ENCODE data around the gene USP36. TPM values are rescaled to one million over a fixed set of nuclear protein-coding genes. Genes with fewer than 3 reads are reported as not detected.
A peak's percentile ranks its signal among the peaks of the same experiment; 100 is the strongest.
"Not testable (repeated sequence)": the region's sequence is repeated elsewhere in the genome, so short reads cannot be mapped to it uniquely, and the experiment has no call there.

The USP36 gene
- total and polyA plus RNA-seq, 2 donors = 10.1 to 32.5 TPM

DNA sequence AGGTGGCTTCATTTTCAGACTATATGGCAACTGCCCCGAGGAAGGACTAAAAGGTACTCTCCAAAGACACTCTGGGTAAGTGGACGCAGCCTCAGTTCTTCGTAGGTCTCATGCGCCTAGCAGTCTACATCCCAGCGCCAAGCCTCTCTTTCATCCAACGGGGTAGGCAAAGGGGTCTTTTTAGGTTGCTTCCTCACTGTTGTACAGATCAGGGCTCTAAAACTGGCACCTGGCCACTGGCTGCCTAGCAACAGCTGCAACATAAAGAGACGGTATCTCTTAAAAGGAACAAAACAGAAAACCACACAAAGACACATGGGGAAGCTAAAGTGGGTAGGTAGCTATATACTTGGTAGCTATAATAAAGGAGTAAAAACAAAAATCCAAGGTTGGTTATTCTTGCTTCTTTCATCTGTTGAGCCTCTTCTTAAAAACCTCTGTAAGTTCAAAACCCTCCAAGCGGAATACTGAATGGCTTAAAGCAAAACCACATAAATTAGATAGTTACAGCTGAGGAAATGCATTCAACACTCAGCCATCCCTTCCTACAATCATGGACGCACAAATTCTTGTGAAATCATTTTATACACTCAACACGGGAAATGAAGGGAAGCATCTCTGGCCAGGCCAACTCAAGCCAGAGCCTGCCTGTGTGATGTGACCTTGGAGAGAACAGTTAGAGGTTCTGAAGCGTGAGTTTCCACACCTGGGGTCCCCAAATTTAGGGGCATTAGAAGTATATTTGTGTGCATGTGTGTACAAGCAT, 81.2 kb downstream of the USP36 start:
- peaks cover 24 to 32% of the 10 kb centered on the region in 2 donors for H3K4me1 ChIP-seq (ENCODE audit: control insufficient read depth in 2 of 2, insufficient read depth in 2 of 2, low read length in 2 of 2)
- H3K27ac ChIP-seq (ENCODE audit: low read depth in 1 of 2, low read length in 1 of 2) = peak overlapping the region; percentile 89 to 94
- no peaks in the 10 kb centered on the region for H3K27me3 ChIP-seq (ENCODE audit: control insufficient read depth in 2 of 2, insufficient read depth in 1 of 2, low read length in 1 of 2)
- no peaks in the 10 kb centered on the region for H3K9me3 ChIP-seq (ENCODE audit: control insufficient read depth in 2 of 2, insufficient read depth in 1 of 2, low read length in 1 of 2)
- 10% methylated on average over 11 of the region's 11 CpGs for WGBS
- no peaks in the 10 kb centered on the region for H3K36me3 ChIP-seq (ENCODE audit: control insufficient read depth in 2 of 2, insufficient read depth in 2 of 2, low read length in 1 of 2)
- DNase-seq (ENCODE audit: low read depth in 6 of 9, low spot score in 9 of 9) = peak in 7 of 9 donors; percentile 67 to 96 (median 86)
- H3K4me3 ChIP-seq (ENCODE audit: low read length in 2 of 2) = peak overlapping the region in 1 of 2 donors; percentile 29

DNA sequence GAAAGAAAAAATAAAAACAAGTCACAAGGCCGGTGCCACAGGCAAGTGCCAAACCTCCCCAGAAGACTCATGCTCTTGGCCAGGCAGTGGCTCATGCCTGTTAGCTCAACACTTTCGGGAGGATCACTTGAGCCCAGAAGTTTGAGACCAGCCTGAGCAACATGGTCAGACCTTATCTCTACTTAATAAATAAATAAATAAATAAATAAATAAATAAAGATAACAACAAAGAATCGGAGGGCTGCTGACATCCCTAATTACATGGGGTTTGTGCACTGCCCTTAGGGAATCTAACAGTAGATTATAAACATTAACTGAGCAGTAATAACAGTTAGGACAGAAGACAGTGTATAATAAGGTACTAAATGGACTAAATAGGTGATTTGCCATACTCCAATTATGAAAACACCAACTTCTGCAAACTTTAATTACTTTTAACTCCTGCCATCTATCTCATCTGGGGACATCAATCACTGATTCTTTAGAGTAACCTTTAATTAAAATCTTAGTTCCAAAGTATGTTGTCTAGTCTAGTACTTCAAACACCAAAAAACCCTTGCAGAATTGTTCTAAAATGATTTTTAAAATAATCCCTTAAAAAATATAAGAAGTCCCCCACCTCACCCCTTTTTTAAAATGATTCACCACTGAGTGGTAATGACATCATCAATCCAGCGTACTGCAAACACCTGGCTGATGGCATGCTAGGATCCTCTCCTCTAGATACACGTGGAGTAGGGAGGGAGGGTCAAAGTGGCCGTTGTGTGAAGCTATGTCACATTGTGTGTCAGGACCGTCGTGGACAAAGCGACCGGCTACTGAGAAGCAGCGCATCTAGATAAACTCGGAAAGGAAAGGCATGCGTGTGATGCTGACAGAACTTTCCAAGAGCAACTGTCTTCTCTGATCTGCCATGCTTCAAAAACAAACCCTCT, 87.0 kb downstream of the USP36 start:
- no peaks in the 10 kb centered on the region for H3K27me3 ChIP-seq (ENCODE audit: control insufficient read depth in 2 of 2, insufficient read depth in 1 of 2, low read length in 1 of 2)
- no peak for DNase-seq (ENCODE audit: low read depth in 6 of 9, low spot score in 9 of 9)
- H3K4me3 ChIP-seq (ENCODE audit: low read length in 2 of 2) = no peak overlapping the region
- H3K4me1 ChIP-seq (ENCODE audit: control insufficient read depth in 2 of 2, insufficient read depth in 2 of 2, low read length in 2 of 2) = peaks cover 20 to 39% of the 10 kb centered on the region in 2 donors
- H3K9me3 ChIP-seq (ENCODE audit: control insufficient read depth in 2 of 2, insufficient read depth in 1 of 2, low read length in 1 of 2) = no peaks in the 10 kb centered on the region
- H3K36me3 ChIP-seq (ENCODE audit: control insufficient read depth in 2 of 2, insufficient read depth in 2 of 2, low read length in 1 of 2) = no peaks in the 10 kb centered on the region
- H3K27ac ChIP-seq (ENCODE audit: low read depth in 1 of 2, low read length in 1 of 2) = no peak overlapping the region
- 95% methylated on average over 13 of the region's 13 CpGs for WGBS

DNA sequence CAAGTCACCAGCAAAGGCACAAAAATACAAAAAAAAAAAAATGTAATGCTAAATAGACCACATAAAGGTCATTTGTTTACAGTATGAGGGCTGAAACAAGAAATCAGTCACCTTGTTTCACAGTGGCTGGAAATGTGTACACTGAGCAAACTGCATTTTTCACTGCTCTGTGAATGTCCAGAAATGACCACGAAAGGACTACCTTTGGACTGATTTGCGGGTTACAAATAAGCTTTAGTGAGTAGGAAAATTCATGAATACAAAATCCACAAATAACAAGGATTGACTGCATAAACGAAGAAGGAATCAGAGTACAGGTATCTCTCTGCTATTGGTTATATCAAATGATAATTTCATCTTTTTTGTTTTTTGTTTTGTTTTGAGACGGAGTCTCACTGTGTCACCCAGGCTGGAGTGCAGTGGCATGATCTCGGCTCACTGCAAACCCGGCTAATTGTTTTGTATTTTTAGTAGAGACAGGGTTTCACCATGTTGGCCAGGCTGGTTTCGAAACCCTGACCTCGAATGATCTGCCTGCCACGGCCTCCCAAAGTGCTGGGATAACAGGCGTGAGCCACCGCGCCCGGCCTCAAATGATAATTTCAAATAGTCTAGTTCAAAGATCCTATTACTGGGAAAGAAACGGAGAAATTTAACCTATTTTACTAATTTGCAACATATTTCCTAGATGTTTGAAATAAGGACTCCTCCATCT, 89.0 kb downstream of the USP36 start:
- Histone ChIP-seq H3K4me1 (ENCODE audit: control insufficient read depth in 2 of 2, insufficient read depth in 2 of 2, low read length in 2 of 2) (peaks cover 29 to 46% of the 10 kb centered on the region in 2 donors), H3K4me3 (ENCODE audit: low read length in 2 of 2) (no peak overlapping the region), H3K36me3 (ENCODE audit: control insufficient read depth in 2 of 2, insufficient read depth in 2 of 2, low read length in 1 of 2) (no peaks in the 10 kb centered on the region), H3K27me3 (ENCODE audit: control insufficient read depth in 2 of 2, insufficient read depth in 1 of 2, low read length in 1 of 2) (no peaks in the 10 kb centered on the region), H3K27ac (ENCODE audit: low read depth in 1 of 2, low read length in 1 of 2) (no peak overlapping the region), H3K9me3 (ENCODE audit: control insufficient read depth in 2 of 2, insufficient read depth in 1 of 2, low read length in 1 of 2) (no peaks in the 10 kb centered on the region)
- no peak for DNase-seq (ENCODE audit: low read depth in 6 of 9, low spot score in 9 of 9)
- WGBS = 97% methylated on average over 14 of the region's 14 CpGs

DNA sequence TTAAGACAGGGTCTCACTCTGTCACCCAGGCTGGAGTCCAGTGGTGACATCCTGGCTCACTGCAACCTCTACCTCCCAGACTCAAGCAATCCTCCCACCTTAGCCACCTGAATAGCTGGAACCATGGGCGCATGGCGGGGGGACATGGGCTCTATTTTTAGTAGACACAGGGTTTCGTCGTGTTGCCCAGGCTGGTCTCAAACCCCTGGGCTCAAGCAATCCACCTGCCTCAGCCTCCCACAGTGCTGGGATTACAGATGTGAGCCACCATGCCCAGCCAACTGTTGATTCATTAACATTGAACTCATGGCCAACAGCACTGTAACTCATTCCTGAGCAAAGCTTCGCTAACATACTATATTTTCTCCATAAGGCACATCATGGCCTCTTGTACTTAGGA, 89.6 kb downstream of the USP36 start:
- not testable (repeated sequence) for DNase-seq (ENCODE audit: low read depth in 6 of 9, low spot score in 9 of 9); H3K36me3 ChIP-seq (ENCODE audit: control insufficient read depth in 2 of 2, insufficient read depth in 2 of 2, low read length in 1 of 2); H3K27ac ChIP-seq (ENCODE audit: low read depth in 1 of 2, low read length in 1 of 2); H3K4me3 ChIP-seq (ENCODE audit: low read length in 2 of 2); H3K27me3 ChIP-seq (ENCODE audit: control insufficient read depth in 2 of 2, insufficient read depth in 1 of 2, low read length in 1 of 2); H3K9me3 ChIP-seq (ENCODE audit: control insufficient read depth in 2 of 2, insufficient read depth in 1 of 2, low read length in 1 of 2)
- H3K4me1 ChIP-seq (ENCODE audit: control insufficient read depth in 2 of 2, insufficient read depth in 2 of 2, low read length in 2 of 2) = peaks cover 32 to 49% of the 10 kb centered on the region in 2 donors
- 95% methylated on average over 5 of the region's 5 CpGs for WGBS

- peaks cover 0 to 4% of the 10 kb centered on the region in 2 donors for H3K36me3 ChIP-seq (ENCODE audit: control insufficient read depth in 2 of 2, insufficient read depth in 2 of 2, low read length in 1 of 2)
- H3K4me3 ChIP-seq (ENCODE audit: low read length in 2 of 2) = peak overlapping the region in 1 of 2 donors; percentile 17
- peak overlapping the region; percentile 57 to 92 for H3K27ac ChIP-seq (ENCODE audit: low read depth in 1 of 2, low read length in 1 of 2)
- DNase-seq (ENCODE audit: low read depth in 6 of 9, low spot score in 9 of 9) = peak in 6 of 9 donors; percentile 52 to 88 (median 70)
- H3K4me1 ChIP-seq (ENCODE audit: control insufficient read depth in 2 of 2, insufficient read depth in 2 of 2, low read length in 2 of 2) = peaks cover 32 to 55% of the 10 kb centered on the region in 2 donors
- H3K27me3 ChIP-seq (ENCODE audit: control insufficient read depth in 2 of 2, insufficient read depth in 1 of 2, low read length in 1 of 2) = no peaks in the 10 kb centered on the region
- no peaks in the 10 kb centered on the region for H3K9me3 ChIP-seq (ENCODE audit: control insufficient read depth in 2 of 2, insufficient read depth in 1 of 2, low read length in 1 of 2)
- 37% methylated on average over 8 of the region's 8 CpGs for WGBS
These were observed 91.8 kb downstream of the USP36 start for GRCh38 chr17:78748730-78749317.

- Histone ChIP-seq H3K27me3 (ENCODE audit: control insufficient read depth in 2 of 2, insufficient read depth in 1 of 2, low read length in 1 of 2) (no peaks in the 10 kb centered on the region), H3K36me3 (ENCODE audit: control insufficient read depth in 2 of 2, insufficient read depth in 2 of 2, low read length in 1 of 2) (peaks cover 0 to 4% of the 10 kb centered on the region in 2 donors), H3K4me3 (ENCODE audit: low read length in 2 of 2) (peak overlapping the region in 1 of 2 donors; percentile 32), H3K27ac (ENCODE audit: low read depth in 1 of 2, low read length in 1 of 2) (peak overlapping the region; percentile 57 to 82), H3K9me3 (ENCODE audit: control insufficient read depth in 2 of 2, insufficient read depth in 1 of 2, low read length in 1 of 2) (no peaks in the 10 kb centered on the region), H3K4me1 (ENCODE audit: control insufficient read depth in 2 of 2, insufficient read depth in 2 of 2, low read length in 2 of 2) (peaks cover 32 to 54% of the 10 kb centered on the region in 2 donors)
- peak in 1 of 9 donors; percentile 64 for DNase-seq (ENCODE audit: low read depth in 6 of 9, low spot score in 9 of 9)
- 8% methylated on average over 6 of the region's 6 CpGs for WGBS
These were observed 92.4 kb downstream of the USP36 start for GRCh38 chr17:78748048-78748729.

- Histone ChIP-seq H3K27me3 (ENCODE audit: control insufficient read depth in 2 of 2, insufficient read depth in 1 of 2, low read length in 1 of 2) (no peaks in the 10 kb centered on the region), H3K36me3 (ENCODE audit: control insufficient read depth in 2 of 2, insufficient read depth in 2 of 2, low read length in 1 of 2) (peaks cover 0 to 4% of the 10 kb centered on the region in 2 donors), H3K4me1 (ENCODE audit: control insufficient read depth in 2 of 2, insufficient read depth in 2 of 2, low read length in 2 of 2) (peaks cover 32 to 54% of the 10 kb centered on the region in 2 donors), H3K9me3 (ENCODE audit: control insufficient read depth in 2 of 2, insufficient read depth in 1 of 2, low read length in 1 of 2) (no peaks in the 10 kb centered on the region), H3K4me3 (ENCODE audit: low read length in 2 of 2) (no peak overlapping the region), H3K27ac (ENCODE audit: low read depth in 1 of 2, low read length in 1 of 2) (peak overlapping the region; percentile 57 to 82)
- WGBS = 78% methylated on average over 2 of the region's 2 CpGs
- no peak for DNase-seq (ENCODE audit: low read depth in 6 of 9, low spot score in 9 of 9)
These were observed 93.1 kb downstream of the USP36 start for GRCh38 chr17:78747488-78747887.

DNA sequence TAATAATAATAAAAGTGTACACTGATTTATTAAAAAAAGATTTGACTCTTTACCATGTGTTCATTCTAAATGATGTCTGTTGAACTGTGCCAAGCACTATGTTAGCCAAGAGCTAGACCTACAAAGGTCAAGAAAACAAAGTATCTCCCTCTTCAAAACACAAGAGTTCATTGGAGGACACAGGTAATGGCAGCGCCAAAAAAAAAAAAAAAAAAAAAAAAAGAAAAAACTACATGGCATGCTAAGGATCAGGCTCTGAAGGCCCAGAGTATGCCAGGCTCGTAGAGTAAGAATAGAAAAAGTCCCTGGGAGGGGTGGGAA, 93.7 kb downstream of the USP36 start:
- WGBS = 89% methylated on average over 2 of the region's 2 CpGs
- no peak overlapping the region for H3K27ac ChIP-seq (ENCODE audit: low read depth in 1 of 2, low read length in 1 of 2)
- H3K36me3 ChIP-seq (ENCODE audit: control insufficient read depth in 2 of 2, insufficient read depth in 2 of 2, low read length in 1 of 2) = peaks cover 0 to 4% of the 10 kb centered on the region in 2 donors
- H3K4me1 ChIP-seq (ENCODE audit: control insufficient read depth in 2 of 2, insufficient read depth in 2 of 2, low read length in 2 of 2) = peaks cover 32 to 59% of the 10 kb centered on the region in 2 donors
- DNase-seq (ENCODE audit: low read depth in 6 of 9, low spot score in 9 of 9) = no peak
- no peaks in the 10 kb centered on the region for H3K9me3 ChIP-seq (ENCODE audit: control insufficient read depth in 2 of 2, insufficient read depth in 1 of 2, low read length in 1 of 2)
- H3K4me3 ChIP-seq (ENCODE audit: low read length in 2 of 2) = no peak overlapping the region
- no peaks in the 10 kb centered on the region for H3K27me3 ChIP-seq (ENCODE audit: control insufficient read depth in 2 of 2, insufficient read depth in 1 of 2, low read length in 1 of 2)
